Urinary bladder (tissue), 4 donors: ENCODE data around the gene FHL1. TPM values are rescaled to one million over a fixed set of nuclear protein-coding genes. Genes with fewer than 3 reads are reported as not detected.
"Not testable (repeated sequence)": the region's sequence is repeated elsewhere in the genome, so short reads cannot be mapped to it uniquely, and the experiment has no call there.

Source experiments
- DNase-seq: peaks from one replicate; pipeline ENCODE4 v3.0.0-alpha.2; 2015; ENCODE audit errors: extremely low spot score
- H3K27ac ChIP-seq: one replicate; pipeline ENCODE4 v1.5.1; 2013; ENCODE audit warnings: low read depth, mild to moderate bottlenecking, moderate library complexity
- H3K36me3 ChIP-seq: one replicate; pipeline ENCODE4 v1.6.1; 2013; ENCODE audit warnings: mild to moderate bottlenecking, moderate library complexity; ENCODE audit not compliant: insufficient read depth
- H3K4me1 ChIP-seq: one replicate; pipeline ENCODE4 v1.6.1; 2013; ENCODE audit warnings: mild to moderate bottlenecking, moderate library complexity; ENCODE audit not compliant: insufficient read depth
- H3K4me3 ChIP-seq: one replicate; pipeline ENCODE4 v1.5.1; 2013; ENCODE audit warnings: low read depth, low read length
- WGBS: extraction: QIAGEN DNeasy Blood & Tissue Kit; methylation state at CpG from one replicate; pipeline ENCODE4 v1.1.7; 2013; 5-methylcytosine and 5-hydroxymethylcytosine counted together
- polyA plus RNA-seq: library from polyadenylated mRNA; stranded (reverse); fragments of 200-250 nt; gene quantifications from one replicate; pipeline ENCODE4 v1.2.3, GENCODE V29; 2013
- total RNA-seq: library from RNA; depleted of rRNA; stranded (reverse); fragments of >200 nt; gene quantifications from one replicate; pipeline ENCODE4 v1.2.3, GENCODE V29; 2014
- donor health status: healthy with polysubstance abuse.
- donor health status: healthy.

FHL1 gene
- total and polyA plus RNA-seq, 2 donors, result 578 to 736 TPM

DNA sequence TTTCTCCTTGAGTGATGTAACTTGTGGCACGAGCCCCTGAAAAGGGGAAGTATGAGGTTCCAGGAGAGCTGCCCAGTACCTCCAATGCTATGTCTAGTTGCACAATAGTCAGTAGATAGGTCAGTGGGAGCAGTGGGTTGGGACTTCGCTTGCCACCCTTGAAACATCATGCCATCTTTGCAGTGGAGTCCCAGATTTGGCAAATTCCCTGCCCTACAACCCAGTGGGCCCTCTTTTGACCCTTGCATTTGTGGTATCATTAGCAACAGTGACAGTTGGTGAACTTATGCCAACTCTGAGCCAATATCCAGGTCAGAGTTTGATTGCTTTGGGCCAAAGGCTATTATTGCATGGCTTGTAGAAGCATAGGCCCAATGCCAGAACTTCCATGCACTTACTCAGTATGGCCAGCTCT, 12.3 kb downstream of the FHL1 start:
- no peak overlapping the region for H3K27ac ChIP-seq
- no peaks in the 10 kb centered on the region for H3K36me3 ChIP-seq
- no peaks in the 10 kb centered on the region for H3K4me1 ChIP-seq
- no peak overlapping the region for H3K4me3 ChIP-seq
- 74% methylated on average over 2 of the region's 2 CpGs for WGBS
- no peak for DNase-seq

DNA sequence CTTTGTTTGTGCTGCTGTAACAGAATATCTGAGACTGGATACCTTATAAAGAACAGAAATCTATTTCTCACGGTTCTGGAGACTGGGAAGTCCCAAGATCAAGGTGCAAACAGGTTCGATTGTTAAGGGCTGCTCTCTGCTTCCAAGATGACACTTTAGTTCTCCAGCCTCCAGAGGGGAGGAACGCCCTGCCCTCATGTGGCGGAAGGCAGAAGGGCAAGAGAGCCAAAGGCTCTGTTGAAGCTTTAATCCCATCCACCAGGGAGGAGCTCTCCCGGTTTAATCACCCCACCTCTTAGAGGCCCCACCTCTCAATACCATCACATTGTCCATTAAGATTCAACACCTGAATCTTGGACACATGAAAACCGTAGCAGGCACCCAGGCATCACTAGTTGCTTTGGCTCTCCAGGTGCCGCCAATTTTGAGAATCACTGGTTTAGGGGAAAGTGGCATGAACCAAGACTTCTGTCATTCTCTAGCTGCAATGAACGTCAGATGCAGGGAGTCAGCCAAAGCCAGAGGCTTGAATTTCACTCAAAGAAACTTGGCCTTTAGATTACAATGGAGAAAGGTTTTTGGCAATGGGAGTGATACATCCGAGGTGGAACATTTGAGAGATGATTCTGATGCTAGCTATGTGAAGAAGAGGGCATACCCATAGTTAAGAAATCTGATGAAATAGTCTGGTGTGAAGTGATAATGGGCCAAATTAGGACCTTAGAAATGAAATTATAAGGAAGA, 15.7 kb downstream of the FHL1 start:
- Histone ChIP-seq H3K4me3 (no peak overlapping the region), H3K4me1 (no peaks in the 10 kb centered on the region), H3K27ac (no peak overlapping the region), H3K36me3 (no peaks in the 10 kb centered on the region)
- no peak for DNase-seq
- WGBS, result 36% methylated on average over 9 of the region's 9 CpGs

DNA sequence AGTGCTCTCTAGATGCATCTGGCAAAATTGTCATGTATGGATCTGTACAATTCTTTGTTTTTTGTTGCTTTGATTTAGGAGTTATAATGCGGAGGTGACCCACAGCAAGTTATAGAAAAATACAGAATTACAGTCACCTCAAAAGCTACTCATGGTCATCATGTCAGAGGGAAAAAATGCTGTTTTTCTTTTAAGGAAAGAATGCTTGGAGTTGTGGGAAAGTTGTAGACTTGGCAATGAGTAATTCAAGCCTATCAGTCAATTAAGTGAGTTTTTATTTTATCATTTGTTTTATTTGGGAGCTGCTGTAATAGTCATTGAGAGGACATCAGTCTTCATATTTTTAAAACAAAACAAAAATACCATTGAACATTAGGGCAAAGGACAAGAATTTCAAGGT, 16.4 kb downstream of the FHL1 start:
- no peaks in the 10 kb centered on the region for H3K4me1 ChIP-seq
- no peak for DNase-seq
- no peaks in the 10 kb centered on the region for H3K36me3 ChIP-seq
- no peak overlapping the region for H3K4me3 ChIP-seq
- WGBS, result 86% methylated on average over 1 of the region's 1 CpG
- no peak overlapping the region for H3K27ac ChIP-seq

DNA sequence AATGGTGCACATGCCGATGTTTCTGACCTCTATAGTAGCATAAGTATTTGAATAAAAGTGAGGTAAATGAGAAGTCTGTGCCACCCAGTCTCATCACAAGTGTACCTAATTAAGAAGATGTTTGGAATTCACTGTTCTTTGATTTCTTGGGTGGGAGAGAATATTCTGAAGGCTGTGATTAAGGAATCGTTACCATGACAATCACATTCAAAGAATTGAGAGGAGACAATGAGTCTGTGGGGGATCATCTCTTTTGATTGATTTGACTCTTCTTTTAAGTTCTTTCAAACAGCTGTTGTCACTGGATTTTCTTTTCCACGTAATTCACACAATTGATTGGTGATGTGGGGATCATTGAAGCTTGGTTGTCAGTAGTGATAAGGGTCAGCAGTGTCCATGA, 18.1 kb downstream of the FHL1 start:
- 65% methylated on average over 3 of the region's 3 CpGs for whole genome bisulfite sequencing
- H3K4me3 ChIP-seq, result no peak overlapping the region
- H3K27ac ChIP-seq, result no peak overlapping the region
- H3K4me1 ChIP-seq, result no peaks in the 10 kb centered on the region
- no peak for DNase-seq
- H3K36me3 ChIP-seq, result no peaks in the 10 kb centered on the region

DNA sequence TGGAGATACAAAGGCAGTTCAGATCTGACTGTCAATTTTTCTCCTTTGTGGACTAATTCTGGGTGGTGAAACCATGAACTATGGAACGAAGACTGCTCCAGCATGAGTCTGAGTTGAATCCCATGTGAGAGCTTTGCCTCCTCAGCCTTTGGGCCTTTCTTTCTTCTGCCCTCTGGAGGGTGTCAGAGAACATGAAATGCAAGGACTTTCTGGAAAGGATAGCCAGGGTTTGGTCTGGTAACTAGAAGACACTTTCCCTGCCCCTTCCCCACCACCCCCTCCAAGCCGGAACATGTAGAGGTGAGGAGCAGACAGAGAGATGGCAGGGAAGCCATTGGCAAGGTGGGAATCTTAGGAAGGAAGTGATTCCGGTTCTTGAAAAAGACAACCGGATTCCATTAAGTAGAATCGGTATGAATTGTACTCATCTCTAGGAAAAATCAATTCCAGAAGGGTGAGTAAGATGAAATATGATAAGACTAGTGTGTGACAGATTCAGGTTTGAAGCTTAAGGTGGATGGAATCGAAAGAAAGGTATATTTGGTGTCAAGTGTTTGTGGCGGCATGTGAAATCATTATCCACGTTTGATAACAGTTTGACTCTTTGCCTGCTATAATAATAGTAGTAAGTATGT, 19.0 kb downstream of the FHL1 start:
- DNase-seq, result no peak
- 58% methylated on average over 8 of the region's 8 CpGs for WGBS
- no peak overlapping the region for H3K27ac ChIP-seq
- H3K36me3 ChIP-seq, result no peaks in the 10 kb centered on the region
- no peaks in the 10 kb centered on the region for H3K4me1 ChIP-seq
- H3K4me3 ChIP-seq, result no peak overlapping the region

DNA sequence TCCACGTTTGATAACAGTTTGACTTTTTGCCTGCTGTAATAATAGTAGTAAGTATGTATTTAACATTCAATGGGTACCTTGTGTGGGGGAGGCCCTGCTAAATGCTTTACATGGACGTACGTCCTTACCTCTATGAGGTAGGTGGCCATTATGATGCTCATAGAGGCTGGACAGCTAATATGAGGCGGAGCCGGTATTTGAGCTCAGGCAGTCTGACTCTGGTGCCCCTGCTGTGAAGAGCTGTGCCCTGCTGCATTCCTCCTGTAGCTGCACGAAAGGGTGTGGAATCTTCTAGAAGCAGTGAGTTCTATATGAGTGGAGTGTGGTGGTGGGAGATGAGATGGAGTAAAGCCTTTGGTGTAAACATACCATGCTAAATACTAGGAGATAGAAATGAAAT, 20.7 kb downstream of the FHL1 start:
- not testable (repeated sequence) for H3K27ac ChIP-seq, H3K4me1 ChIP-seq
- 57% methylated on average over 6 of the region's 6 CpGs for WGBS

DNA sequence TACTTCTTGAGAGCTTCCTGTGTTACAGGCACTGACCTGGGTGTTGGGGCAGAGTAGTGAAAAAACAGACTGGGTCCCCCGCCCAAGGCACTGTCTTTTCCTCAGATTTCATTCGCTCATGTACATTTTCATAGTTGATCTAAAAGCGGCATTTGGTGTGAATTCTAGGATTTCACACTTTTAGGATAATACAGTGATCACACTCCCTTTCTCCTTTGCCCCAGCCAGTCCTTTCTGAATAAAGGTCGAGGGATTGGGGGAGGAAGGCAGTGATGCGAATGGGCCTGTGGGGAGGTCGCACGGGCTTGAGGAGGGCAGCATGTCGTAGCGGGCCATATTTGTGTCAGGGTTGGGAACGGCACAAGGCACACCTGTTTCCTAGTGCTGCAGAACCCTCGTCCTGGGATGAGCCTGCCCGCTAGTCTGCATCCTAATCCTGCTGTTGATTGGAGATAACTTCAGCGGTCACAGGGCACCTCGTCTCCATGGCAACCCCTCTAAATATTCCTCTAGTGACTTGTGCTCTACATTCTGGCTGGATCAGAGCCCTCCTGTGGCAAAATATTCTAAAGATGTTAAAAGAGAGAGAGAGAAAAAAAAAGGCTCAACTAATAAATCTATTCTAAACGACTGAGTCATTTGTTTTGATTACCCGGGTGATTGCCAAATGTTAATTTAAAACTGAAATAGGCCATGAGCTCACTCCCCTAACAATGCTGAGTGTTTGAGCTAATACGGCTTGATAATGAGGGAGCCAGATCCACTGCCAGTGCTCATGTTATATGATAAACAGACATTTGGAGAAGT, 21.8 kb downstream of the FHL1 start:
- Histone ChIP-seq H3K4me1 (no peaks in the 10 kb centered on the region), H3K36me3 (no peaks in the 10 kb centered on the region), H3K27ac (peak overlapping the region; percentile 38), H3K4me3 (no peak overlapping the region)
- WGBS, result 15% methylated on average over 17 of the region's 17 CpGs
- peak; percentile 67 for DNase-seq

More for the DNA sequence above, 20.7 kb downstream of the FHL1 start:
- H3K36me3 ChIP-seq, H3K4me3 ChIP-seq, DNase-seq: not testable (repeated sequence)

DNA sequence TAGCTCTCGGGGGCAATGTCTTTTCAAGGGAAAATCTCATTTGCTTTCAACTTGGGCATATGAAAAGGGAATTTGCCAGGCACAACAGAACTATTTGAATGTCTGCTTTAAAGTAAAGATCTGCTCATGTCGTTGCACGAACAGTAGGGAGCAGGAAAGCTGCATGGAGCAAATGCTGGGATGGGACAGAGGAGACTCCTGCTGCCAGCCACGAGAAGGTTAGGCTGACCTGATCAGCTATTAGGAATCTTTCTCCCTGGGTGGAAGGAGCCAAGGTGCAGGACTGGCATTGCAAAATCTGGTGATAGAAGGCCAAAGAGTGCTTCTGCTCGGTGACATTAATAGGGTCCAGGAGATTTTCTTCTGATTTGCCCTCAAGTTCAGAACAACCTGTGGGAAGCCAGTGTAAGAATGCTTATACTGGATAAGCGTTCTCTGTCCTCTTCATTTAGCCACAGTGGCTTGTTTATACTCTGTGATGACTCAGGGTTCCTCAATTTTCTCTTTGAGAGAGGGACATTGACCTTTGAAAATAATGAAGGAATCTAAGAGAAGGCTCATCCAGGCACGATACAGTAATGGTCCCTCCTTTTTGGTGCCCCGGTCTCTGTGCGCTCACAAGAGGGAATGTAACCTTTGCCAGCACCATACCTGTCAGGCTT, 22.9 kb downstream of the FHL1 start:
- Histone ChIP-seq H3K4me1 (no peaks in the 10 kb centered on the region), H3K4me3 (no peak overlapping the region), H3K27ac (peak overlapping the region; percentile 23), H3K36me3 (no peaks in the 10 kb centered on the region)
- no peak for DNase-seq
- 41% methylated on average over 9 of the region's 9 CpGs for WGBS

DNA sequence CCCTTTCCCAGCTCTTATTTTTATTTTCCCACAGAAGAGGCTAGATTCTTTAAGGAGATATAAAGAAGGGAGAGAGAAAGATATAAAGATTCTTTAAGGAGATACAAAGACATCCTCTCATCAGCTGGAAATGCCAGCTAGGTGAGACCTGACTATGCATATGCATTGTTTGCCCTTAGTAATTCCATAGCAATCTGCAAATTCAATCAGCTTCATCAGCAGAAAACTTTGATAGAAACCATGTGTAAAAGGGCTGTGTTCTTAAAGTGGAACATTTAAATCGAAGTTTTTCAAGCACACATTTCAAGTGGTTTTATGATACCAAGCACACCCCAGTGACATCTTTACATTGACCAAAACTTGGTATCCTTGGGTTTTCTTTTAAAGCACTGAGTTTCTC, 24.1 kb downstream of the FHL1 start:
- 29% methylated on average over 1 of the region's 1 CpG for WGBS
- no peaks in the 10 kb centered on the region for H3K4me1 ChIP-seq
- no peak overlapping the region for H3K4me3 ChIP-seq
- DNase-seq, result no peak
- H3K27ac ChIP-seq, result no peak overlapping the region
- no peaks in the 10 kb centered on the region for H3K36me3 ChIP-seq

DNA sequence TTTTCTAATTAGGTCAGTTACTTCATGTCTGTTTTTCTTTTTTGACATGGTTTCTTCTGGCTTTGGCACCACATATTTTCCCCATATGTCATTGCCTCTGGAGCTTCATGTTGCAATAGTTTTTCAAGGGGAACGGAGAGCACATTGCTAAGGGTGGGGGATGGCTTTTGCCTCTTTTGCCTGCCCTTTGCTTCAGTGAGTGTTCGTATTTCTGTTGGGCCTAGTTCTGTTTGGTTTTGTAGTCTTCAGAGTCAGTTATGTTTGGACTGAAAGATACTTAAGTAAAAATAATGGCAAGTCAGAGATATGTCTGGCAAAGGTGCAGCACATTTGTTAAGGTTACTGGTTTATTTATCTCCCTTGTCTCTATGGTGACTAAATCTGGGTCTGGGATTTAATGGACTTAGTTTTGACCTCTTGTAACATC, 29.1 kb downstream of the FHL1 start:
- Histone ChIP-seq H3K27ac (no peak overlapping the region), H3K4me3 (no peak overlapping the region), H3K4me1 (no peaks in the 10 kb centered on the region), H3K36me3 (no peaks in the 10 kb centered on the region)
- 18% methylated on average over 2 of the region's 2 CpGs for whole genome bisulfite sequencing
- DNase-seq, result no peak

DNA sequence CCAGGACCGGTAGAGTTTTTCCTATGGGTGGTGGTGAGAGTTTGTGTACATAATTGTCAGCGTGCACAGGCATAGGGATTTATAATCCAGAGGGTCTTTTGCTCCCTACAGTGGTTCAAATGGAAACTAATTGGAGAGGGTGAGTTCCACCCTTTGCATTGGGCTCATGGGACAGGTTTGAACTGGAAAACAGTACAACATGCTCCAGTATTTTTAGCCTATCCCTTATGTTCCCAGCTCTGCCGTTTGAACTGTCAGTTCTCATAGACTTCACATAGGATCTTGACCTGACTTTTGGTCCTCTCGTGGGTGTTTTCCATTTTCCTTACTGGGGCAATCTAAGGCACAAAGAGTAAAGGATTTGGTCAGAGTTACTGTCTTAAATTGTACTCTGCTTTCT, 31.8 kb downstream of the FHL1 start:
- 56% methylated on average over 4 of the region's 4 CpGs for WGBS

DNA sequence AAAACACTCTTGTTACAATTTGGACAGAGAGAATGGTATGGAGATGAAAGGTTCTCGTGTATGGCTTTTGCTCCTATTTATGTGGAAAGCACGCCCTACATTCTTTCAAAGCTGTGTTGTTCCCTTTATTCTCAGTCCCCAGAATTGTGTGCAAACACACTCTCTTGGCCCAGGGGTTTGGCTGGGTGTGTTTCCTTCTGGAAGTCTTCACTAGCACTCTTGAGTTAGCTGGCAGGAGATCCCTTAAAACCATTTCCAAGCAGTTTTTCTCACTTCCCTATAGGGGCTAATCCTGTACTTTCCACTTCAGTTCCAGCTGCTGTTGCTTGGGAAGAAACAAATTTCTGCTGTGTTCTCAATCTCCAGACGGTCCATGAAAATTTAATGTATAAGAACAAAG, 35.1 kb downstream of the FHL1 start:
- Histone ChIP-seq H3K36me3 (no peaks in the 10 kb centered on the region), H3K27ac (no peak overlapping the region), H3K4me3 (no peak overlapping the region), H3K4me1 (no peaks in the 10 kb centered on the region)
- 30% methylated on average over 3 of the region's 3 CpGs for WGBS
- DNase-seq, result no peak

More for the DNA sequence above, 31.8 kb downstream of the FHL1 start:
- H3K27ac ChIP-seq, result no peak overlapping the region
- H3K4me3 ChIP-seq, result no peak overlapping the region
- H3K36me3 ChIP-seq, result no peaks in the 10 kb centered on the region
- no peaks in the 10 kb centered on the region for H3K4me1 ChIP-seq
- DNase-seq, result no peak

DNA sequence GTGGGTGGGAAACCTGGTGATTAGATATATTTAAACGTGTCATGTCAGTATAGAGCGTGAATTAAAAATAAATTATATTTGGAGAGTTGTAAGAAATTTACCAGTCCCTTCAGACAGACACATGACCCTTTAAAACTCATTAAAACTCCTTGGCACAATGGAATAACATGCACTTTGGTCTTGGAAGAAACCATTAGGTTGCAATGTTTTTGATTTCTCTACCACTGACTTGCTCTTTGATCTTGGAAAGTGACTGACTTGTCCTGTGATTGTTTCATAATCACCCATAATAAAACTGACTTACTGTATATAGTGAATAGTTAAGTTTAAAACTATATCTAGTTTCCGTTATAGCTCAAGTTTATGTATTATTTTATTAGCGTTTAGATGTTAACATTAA, 35.8 kb downstream of the FHL1 start:
- no peaks in the 10 kb centered on the region for H3K36me3 ChIP-seq
- H3K4me3 ChIP-seq, result no peak overlapping the region
- 50% methylated on average over 4 of the region's 4 CpGs for WGBS
- no peaks in the 10 kb centered on the region for H3K4me1 ChIP-seq
- no peak for DNase-seq
- no peak overlapping the region for H3K27ac ChIP-seq
